ENCODE measurements around the gene ACTR10.

The ACTR10 gene

DNA sequence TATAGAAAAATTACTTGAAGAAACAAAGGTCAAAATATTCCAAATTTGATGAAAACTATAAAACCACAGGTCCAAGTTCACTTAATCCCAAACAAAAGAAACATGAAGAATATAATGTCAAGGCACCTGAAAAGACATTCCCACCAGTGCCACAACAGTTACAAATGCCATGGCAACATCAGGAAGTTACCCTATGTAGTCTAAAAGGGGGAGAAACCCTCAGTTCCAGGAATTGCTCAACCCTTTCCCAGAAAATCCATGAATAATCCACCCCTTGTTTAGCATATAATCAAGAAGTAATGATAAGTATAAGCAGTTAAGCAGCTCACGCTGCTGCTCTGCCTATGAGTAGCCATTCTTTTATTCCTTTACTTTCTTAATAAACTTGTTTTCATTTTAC is 3.8 kb upstream of the ACTR10 start:
- TF ChIP-seq, protein P1, sequence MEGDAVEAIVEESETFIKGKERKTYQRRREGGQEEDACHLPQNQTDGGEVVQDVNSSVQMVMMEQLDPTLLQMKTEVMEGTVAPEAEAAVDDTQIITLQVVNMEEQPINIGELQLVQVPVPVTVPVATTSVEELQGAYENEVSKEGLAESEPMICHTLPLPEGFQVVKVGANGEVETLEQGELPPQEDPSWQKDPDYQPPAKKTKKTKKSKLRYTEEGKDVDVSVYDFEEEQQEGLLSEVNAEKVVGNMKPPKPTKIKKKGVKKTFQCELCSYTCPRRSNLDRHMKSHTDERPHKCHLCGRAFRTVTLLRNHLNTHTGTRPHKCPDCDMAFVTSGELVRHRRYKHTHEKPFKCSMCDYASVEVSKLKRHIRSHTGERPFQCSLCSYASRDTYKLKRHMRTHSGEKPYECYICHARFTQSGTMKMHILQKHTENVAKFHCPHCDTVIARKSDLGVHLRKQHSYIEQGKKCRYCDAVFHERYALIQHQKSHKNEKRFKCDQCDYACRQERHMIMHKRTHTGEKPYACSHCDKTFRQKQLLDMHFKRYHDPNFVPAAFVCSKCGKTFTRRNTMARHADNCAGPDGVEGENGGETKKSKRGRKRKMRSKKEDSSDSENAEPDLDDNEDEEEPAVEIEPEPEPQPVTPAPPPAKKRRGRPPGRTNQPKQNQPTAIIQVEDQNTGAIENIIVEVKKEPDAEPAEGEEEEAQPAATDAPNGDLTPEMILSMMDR (IDR thresholded peaks at IDR 0.05), result no peak

DNA sequence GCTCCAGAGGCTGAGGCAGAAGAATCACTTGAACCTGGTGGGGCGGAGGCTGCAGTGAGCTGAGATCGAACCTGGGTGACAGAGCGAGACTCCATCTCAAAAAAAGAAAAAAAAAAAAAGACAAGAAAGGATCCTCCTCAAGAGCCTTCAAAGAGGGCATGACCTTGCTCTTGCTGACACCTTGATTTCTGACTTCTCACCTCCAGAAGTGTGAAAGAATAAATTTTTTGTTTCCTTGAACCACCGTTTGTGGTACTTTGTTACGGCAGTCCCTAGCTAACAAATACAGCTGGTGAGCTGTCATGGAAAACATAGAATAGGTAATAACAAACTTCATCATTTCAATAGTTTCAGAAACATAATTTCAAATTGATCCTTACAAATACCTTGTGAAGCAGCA is 1.9 kb upstream of the ACTR10 start:
- TF ChIP-seq, protein P1 (IDR thresholded peaks at IDR 0.05), result no peak

DNA sequence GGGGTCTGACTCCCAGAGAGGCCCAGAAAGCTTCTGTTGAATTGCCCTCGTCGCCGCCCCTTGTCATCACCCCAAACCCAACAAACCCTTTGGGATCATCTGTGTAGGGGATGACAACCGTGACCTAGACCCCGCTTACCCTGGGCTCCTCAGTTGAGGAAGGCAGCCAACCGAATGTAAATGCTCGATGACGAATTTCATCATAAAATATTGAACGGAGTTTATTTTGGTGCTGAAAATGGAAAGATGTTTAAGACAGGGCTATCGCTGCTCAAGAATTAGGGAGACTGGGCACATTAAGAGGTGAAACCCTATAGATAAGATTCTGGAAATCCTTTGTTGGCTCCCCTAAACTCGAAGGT is 512 bp downstream of the ACTR10 start:
- TF ChIP-seq, protein P1 (IDR thresholded peaks at IDR 0.05), result no peak

DNA sequence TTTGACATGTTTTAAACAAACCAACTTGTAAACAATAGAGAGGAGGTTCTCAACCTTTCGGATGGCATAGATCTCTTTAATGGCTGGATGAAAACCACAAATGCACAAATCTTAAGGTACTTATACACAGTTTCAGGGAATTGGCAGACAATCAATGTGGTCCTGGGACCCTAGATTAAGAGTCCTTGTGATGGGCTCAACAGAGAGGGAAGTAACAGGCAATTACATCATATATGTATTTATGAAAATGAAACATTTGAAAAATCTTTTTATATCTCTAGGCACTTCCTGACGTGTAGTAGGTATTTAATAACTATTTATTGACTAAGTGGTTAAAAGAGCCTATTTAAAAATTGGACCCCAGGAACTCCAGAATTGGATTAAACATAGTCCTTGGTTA is 897 bp downstream of the ACTR10 start:
- TF ChIP-seq, protein P1 (IDR thresholded peaks at IDR 0.05), result no peak

DNA sequence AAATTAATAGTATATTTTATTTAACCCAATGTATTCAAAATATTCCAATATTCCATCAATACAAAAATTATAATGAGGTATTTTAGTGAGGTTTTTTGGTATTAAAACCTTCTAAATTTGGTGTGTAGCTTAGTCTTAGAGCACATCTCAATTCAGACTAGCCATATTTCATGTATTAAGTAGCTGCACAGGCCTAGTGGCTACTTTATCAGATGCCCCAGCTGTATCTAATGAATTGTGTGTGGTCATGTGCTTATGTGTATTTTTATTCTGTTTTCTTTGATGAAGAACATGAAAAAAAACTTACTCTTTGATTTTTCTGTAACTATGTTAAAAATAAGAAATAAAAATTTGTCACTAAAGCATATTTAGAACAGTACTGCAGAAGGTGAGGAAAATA is 13.2 kb downstream of the ACTR10 start:
- TF ChIP-seq, protein P1 (IDR thresholded peaks at IDR 0.05), result no peak

DNA sequence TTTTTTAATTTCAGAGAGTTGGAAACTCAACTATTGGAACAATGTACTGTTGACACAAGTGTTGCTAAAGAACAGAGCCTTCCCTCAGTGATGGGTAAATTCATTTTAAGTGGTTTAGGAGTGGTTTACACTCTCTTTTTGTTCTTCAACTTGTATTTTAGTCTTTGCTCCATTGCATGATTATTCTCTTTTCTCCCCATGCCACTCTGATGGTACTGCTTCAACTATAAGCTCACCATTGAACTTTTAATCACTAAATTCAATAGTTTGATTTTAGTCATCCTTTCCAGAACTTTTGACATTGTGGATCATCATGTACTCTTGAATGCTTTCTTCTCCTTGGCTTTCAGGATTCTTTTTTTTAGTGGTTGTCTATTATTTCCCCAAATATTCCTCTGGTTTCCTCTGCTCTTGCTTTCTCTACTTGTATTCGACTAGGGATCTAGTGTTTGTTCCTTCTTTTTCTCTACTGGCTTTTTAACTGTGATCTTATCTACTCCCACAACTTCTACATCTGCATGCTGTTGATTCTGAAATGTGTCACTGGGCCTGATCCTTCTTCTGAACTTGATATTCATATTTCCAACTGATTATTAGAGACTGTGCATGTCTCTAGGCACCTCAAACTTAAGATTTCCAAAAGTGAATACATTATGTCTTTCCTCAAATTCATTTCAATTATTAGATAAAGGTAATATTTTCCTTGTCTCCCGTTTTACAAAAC is 15.4 kb downstream of the ACTR10 start:
- TF ChIP-seq, protein P1 (IDR thresholded peaks at IDR 0.05), result no peak

DNA sequence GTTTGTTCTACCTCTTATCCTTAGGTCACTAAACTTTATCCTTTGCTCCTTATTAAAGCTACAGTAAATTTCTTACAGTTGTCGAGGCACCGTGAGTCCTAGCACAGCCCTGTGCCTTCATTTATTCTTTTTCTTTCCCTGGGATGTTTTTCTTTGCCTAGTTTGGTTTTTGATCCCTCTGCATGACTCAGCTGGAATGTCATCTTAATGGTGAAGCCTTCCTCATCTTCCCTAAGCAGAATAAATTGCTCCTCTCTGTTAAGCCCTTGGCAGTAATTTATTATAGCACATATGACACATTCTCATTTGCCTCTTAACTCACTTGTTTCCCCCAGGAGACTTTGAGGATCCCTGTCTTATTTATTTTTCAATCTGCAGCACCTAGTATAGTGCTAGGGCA is 16.6 kb downstream of the ACTR10 start:
- TF ChIP-seq, protein P1 (IDR thresholded peaks at IDR 0.05), result no peak
